NCI-H1694 treated with DMSO at 0.1 percent for 48 hours (cell line): ENCODE measurements around the gene ZSCAN25.
"Not testable (repeated sequence)": the region's sequence is repeated elsewhere in the genome, so short reads cannot be mapped to it uniquely, and the experiment has no call there.

Experiments used
- DNase-seq: peaks from one replicate; lab custom pipeline; 2025; lab: John Stamatoyannopoulos, UW

Gene ZSCAN25

GRCh38 chr7:99616359-99617191 lies at the start of gene ZSCAN25:
TSS of gene ZSCAN25 (plus strand) at chr7:99616946. CDS start at chr7:99619607, 2,661 bp downstream.
- peak; percentile 92 for DNase-seq

GRCh38 chr7:99568770-99569169 lies 48.0 kb upstream of the ZSCAN25 start:
- DNase-seq: not testable (repeated sequence)

- no peak for DNase-seq
Measured at GRCh38 chr7:99571768-99572167, 45.0 kb upstream of the ZSCAN25 start.

GRCh38 chr7:99573257-99573656 lies 43.5 kb upstream of the ZSCAN25 start:
- DNase-seq: no peak

- DNase-seq: no peak
Measured at GRCh38 chr7:99576251-99576650, 40.5 kb upstream of the ZSCAN25 start.

- DNase-seq: no peak
Measured at GRCh38 chr7:99579281-99579955, 37.3 kb upstream of the ZSCAN25 start.

GRCh38 chr7:99579956-99580777 lies 36.6 kb upstream of the ZSCAN25 start:
- peak; percentile 24 for DNase-seq

GRCh38 chr7:99580778-99581332 lies 35.9 kb upstream of the ZSCAN25 start:
- not testable (repeated sequence) for DNase-seq

- no peak for DNase-seq
Measured at GRCh38 chr7:99588868-99589267, 27.9 kb upstream of the ZSCAN25 start.

- DNase-seq: no peak
Measured at GRCh38 chr7:99594948-99595745, 21.6 kb upstream of the ZSCAN25 start.

GRCh38 chr7:99596408-99596955 lies 20.3 kb upstream of the ZSCAN25 start:
- DNase-seq: no peak

GRCh38 chr7:99597762-99598501 lies 18.8 kb upstream of the ZSCAN25 start, which contains the start of gene TMEM225B:
TSS of gene TMEM225B (plus strand) at chr7:99598267. CDS start at chr7:99604389, 6,122 bp downstream.
- DNase-seq: no peak

GRCh38 chr7:99599836-99600235 lies 16.9 kb upstream of the ZSCAN25 start:
- DNase-seq: no peak

GRCh38 chr7:99601656-99602310 lies 15.0 kb upstream of the ZSCAN25 start:
- DNase-seq: no peak

- DNase-seq: no peak
Measured at GRCh38 chr7:99605527-99605926, 11.2 kb upstream of the ZSCAN25 start.

- no peak for DNase-seq
Measured at GRCh38 chr7:99606531-99606930, 10.2 kb upstream of the ZSCAN25 start.

GRCh38 chr7:99607548-99607947 lies 9.2 kb upstream of the ZSCAN25 start:
- no peak for DNase-seq

- DNase-seq: no peak
Measured at GRCh38 chr7:99614495-99614894, 2.3 kb upstream of the ZSCAN25 start.

GRCh38 chr7:99615989-99616358 lies 772 bp upstream of the ZSCAN25 start:
- no peak for DNase-seq
